ENCODE measurements around the gene IRF2BP2. TPM values are rescaled to one million over a fixed set of nuclear protein-coding genes. Genes with fewer than 3 reads are reported as not detected.

The IRF2BP2 gene
- total RNA-seq, 1 donor from 2014 or later = 83.3 TPM

DNA sequence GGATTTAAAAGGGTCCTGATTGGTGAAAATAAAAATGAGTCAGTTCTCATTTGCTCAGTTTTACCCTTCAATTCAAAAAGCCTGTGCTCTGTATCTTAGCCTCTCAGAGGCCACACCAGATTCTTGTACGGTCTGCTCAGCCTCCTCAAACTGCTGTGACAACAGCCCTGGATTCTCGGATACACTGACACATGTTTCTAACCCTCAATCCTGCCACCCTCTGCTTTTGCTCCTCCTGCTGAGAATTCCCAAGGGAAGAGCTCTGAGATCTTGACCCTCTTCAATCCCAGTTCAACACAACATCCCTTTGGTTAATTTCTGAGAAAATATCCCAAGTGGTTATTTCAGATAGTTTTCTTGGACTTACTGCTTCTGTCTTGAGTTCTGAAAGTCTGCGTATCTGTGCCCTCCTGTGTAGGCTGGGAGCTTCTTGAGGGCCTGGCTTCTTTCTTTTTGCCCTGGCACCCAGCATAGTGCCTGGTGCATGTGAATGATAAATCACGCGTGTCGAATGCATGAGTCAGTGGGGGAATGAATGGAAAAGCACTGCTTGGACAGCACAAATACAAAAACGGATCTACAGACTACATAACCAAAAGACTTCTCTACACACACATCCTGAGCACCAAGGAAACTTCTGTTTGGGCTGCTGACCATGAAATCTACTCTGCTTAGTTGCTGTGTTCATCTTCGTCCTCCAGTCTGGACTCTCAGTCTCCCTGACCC lies 24.5 kb downstream of the IRF2BP2 start:
- DNase-seq (ENCODE audit: low read depth in 2 of 2) = no peak

DNA sequence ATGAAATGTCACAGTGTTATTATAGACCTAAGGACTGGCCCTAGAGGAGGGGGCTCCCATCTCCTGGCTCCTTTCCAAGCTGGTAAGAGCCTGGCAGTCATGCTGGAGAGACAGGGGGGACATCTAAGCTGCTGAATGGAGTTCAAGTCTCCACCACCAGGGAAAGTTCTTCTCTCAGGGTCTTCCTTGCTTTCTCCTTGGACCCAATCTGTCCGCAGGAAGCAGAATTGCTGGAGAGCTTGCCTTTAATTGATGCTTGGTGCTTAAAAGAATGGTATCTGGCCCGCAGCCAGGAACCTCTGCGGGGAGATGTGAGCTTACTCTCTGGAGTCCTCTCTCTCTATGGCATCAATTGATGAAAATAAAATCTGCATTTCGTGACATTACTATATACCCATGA lies 25.1 kb downstream of the IRF2BP2 start:
- DNase-seq (ENCODE audit: low read depth in 2 of 2) = no peak

DNA sequence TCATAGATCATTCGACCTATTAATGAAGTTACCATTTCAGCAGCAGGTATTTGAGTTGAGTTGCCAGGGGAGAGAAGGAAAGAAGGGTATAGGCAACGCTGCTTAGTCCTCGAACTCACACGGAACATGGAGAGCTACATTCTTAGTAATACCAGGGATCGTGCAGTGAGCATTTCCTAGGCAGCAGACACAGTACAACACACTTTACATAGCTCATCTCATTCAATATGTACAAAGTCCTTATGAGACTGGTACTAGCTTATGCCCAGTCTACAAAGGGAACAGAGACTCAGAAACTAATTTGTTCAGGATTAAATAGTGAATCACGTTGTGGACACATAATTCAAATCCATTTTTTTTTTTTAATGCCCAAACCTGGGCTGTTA lies 25.6 kb downstream of the IRF2BP2 start:
- no peak for DNase-seq (ENCODE audit: low read depth in 2 of 2)

DNA sequence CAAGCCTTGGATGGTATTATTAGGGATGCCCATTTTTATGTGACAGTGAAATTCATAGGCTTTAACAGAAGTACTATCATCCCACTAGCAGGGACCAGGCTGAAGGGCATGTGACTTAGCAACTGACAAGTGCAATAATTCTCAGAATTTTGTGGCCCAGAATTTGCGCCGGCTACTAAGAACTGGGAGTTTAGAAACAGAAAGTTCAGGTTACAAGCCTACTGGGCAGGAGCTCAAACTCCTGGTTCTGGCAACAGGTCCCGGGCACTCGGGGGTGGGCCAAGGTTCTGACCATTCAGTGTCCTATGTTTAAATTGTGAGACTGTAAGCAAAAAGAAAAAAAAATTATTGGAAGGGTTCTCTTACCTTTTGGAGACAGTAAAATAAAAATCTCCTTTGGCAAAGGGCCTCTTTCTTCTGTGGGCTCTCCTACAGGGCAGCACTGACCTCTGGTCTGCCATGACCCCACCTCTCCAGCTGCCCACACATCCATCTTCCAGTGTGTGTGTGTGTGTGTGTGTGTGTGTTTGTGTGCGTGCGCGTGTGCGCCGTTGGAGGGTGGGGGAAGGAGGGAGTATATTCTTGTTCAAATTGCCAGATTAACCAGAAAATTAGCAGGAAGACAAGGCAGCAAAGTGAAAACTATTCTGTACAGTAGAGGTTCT lies 26.1 kb downstream of the IRF2BP2 start:
- DNase-seq (ENCODE audit: low read depth in 2 of 2) = no peak

DNA sequence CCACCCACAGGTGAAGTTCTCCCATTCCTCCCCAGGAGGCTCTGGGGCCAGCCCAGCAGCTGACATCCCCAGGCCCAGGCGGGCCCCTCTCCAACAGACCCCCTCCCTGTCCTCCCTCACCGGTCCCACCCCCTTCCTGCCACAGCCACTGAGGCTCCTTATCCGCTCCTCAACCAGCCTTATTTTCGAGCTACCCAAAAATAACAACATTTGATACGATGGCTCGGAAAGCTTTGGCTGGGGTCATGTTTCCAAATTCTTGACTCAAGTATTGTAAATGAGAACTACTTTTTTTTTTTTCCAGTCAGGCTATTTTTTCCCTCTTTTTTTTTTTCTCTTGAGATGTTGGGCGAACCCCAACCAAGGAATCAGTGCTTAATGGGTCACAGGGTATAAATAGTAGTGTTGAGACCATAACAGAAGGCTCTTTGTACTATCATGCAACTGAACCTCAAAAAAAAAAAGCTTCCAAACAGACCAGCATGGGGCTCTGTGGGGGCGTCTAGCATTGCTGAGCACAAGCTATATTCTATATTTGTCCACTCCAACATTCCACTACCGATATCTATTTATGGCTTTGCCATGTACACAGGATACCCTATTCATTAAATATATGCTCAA lies 27.2 kb downstream of the IRF2BP2 start:
- DNase-seq (ENCODE audit: low read depth in 2 of 2) = no peak

DNA sequence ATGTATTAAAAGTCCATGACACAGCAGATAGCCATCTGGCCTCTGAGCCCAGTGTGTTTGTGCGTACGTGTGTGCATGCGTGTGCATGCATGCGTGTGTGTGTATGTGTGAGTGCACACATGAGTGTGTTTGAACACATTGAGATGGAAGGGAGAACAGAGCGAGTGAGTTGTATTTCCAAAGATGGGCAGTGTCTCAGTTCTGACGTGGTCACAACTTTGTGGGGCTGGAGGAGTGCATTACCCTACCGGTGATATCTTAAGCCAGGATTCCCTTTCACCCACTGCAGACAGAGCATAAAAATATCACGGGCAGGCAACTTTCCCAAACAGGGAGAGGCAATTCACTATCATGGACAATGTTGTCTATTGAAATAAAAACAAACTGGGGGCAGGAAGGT lies 27.8 kb downstream of the IRF2BP2 start:
- DNase-seq (ENCODE audit: low read depth in 2 of 2) = no peak

DNA sequence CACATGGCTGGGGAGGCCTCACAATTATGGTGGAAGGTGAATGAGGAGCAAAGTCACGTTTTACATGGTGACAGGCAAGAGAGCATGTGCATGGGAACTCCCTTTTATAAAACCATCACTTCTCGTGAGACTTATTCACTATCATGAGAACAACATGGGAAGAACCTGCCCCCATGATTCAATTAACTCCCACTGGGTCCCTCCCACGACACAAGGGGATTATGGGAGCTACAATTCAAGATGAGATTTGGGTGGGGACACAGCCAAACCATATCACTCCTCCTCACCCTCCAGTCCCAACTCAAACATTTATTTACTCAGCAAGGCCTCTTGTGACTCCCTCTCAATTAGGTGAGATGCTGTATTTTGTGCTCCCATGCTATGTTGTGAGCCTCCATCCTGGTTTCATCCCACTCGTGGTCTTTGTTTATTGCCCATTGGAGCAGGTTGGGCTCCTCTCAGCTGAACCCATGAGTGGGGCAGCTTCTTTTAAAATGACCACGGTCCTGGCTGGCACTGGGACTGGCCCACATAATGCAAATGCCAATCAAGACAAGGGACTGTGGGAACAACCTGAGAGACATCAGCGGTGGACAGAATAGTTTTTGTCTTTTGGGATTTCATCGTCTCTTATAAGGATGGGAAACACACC lies 28.8 kb downstream of the IRF2BP2 start:
- DNase-seq (ENCODE audit: low read depth in 2 of 2) = no peak

DNA sequence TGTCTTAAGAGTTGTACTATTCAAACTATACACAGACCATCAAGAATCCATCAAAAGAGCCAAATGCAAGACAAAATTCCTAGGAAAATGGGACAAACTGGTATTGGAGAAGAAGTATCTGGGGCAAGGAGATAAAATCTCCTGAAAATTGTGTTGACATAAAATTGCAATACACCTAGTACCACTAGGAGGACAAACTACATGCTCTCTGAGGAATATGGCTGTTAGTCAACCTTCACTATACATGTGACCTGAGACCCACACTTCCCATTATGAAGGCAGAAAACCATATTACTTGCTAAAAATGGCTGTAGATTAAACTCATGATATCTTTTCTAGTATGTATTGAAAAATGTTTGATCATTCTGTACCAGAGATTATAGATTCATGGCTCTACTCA lies 30.0 kb downstream of the IRF2BP2 start:
- DNase-seq (ENCODE audit: low read depth in 2 of 2) = peak in 1 of 2 donors; percentile 10

DNA sequence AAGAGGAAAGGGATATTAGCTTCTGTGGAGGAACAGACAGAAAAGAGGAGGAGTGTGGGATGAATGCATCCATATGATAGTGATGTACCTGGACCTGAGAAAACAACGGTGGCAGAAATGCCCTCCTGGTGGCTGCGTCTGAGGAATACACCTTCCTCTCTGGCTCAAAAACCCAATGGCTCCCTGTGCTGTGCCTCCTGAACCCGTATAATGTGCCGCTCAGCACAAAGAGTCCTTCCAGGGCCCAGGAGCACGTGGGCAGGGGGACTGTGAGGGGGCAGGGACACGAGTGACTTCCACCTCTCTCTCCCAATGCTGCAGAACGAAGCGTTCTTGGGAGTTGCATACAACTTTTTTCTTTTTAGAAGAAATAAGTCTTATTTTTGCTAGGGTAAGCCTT lies 31.2 kb downstream of the IRF2BP2 start:
- no peak for DNase-seq (ENCODE audit: low read depth in 2 of 2)

DNA sequence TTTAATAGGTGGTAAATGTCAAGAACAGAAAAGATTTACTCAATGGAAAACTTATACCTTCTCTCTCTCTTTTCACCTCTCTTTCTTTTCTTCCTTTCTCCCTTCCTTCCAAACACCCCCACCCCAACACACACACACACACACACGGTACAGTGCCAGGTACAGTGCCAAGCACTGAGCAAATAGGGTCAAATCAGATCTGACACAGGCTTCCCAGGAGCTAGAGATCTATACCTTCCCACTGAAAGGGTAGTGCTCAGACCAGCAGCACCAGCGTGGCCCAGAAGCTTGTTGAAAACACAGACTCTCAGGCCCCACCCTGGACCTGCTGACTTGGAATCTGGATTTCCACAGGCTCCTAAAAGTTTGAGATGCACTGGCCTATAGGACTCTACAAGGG lies 31.9 kb downstream of the IRF2BP2 start:
- DNase-seq (ENCODE audit: low read depth in 2 of 2) = no peak

DNA sequence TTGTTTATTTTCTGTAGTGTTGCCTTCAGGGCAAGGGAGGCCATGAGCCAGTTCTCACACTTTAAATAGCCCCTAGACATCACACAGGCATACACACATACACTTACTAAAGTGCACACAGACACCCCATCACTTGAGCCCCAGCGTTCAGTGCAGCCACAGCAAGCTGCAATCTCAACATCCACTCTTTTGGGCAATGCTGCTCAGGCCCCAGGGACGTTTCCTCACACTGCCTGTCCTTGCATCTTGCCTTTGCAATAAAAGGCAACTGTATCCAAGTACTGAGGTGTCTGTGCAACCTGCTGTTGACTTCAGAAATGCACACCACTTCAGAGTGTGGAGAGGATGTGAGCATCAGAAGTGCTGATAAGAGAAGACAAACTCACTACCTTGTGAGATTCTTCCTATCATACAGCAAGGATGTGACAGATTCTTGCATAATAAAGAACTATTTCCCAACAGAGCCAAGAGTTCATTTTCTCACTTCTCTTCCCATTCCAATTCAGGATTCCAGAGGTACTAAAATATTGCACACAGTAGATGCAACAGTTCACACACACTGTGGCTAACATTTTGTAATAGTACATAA lies 36.2 kb downstream of the IRF2BP2 start:
- DNase-seq (ENCODE audit: low read depth in 2 of 2) = no peak

DNA sequence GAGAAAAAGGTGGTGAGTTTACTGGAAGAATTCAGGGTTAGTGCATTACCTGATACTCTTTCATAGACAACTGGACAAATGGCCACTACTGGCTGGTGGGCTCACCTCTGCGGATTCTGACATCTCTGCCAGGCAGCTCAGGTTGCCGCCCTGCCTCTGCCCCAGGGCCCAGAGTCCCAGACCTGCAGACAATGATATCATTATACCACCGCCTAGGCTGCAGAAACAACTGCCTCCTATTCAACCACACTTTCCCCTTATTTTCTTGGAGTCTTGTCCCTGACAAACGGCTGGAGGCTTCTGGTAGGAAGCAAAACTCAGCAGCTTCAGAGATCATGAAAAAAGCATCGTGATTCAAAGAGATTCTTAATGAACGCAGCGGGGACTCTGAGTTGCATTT lies 37.0 kb downstream of the IRF2BP2 start:
- no peak for DNase-seq (ENCODE audit: low read depth in 2 of 2)

DNA sequence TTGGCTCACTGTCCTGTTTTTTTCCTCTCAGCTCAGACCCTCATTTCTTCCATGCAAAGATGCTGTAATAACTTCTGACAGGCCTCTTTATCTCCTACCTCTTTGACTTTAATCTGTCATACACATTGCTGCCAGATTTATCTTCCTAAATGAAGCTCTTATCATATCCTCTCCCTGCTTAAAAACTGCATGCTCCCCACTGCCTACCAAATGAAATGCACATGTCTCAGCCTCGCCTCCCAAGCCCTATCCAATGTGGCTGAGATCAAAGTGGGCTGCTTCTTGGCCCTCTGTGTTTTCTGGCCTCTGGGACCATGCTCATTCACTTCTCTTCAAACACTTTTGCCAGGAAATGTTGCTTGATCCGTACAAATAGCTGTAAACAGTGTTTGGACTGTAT lies 38.3 kb downstream of the IRF2BP2 start:
- DNase-seq (ENCODE audit: low read depth in 2 of 2) = no peak

DNA sequence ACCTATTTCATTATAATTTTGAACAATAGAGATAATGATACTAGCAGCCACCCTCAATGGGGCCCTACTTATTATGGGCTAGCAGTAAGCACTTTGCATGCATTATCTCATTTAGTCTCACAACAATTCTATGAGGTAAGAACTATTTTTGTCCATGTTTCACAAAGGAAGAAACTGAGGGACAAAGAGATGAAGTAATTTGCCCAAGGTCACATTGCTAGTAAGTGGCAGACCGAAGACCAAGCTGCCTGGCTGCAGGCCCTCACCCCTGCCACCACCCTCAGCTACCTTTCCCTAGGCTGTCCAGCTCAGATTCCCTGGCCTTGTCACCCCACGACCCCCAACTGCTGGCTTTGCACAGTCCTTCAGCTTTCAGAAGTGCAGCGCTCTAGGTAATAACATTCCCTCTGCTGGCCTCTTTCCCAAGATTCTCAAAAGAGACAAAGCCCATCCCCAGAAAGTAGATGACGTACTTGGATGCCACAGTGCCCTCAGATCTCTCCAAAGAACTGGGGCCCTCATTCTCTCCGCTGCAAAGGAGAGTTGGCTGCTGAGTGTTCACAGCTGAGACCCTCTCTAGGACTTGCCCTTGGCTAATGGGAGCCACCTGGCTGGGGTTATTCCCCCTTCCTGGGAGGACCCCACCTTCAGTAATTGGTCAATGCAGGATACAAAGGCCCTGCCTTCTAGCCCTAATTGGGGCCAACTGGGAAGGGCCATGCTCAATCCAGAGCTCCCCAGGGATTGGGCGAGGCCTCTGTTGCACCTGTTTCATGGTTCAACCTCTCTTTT lies 39.5 kb downstream of the IRF2BP2 start:
- DNase-seq (ENCODE audit: low read depth in 2 of 2) = no peak

DNA sequence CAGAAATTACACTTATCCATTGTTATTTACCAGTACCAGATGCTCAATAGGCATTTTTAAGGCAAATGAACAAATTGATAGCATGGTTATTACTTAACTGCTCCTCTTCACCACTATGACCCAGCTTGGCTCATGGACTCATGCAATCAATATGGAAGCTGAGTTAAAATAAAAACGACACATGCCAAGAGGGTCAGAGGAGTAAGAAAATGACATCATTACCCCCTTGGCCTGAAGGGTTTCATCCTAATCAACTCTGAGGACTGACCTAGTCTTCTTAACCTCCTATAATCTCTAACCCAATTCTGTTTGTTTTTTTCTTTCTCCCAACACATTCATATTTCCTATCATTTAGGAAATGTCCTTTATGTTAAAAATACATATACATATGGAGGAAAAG lies 41.6 kb downstream of the IRF2BP2 start:
- DNase-seq (ENCODE audit: low read depth in 2 of 2) = no peak

DNA sequence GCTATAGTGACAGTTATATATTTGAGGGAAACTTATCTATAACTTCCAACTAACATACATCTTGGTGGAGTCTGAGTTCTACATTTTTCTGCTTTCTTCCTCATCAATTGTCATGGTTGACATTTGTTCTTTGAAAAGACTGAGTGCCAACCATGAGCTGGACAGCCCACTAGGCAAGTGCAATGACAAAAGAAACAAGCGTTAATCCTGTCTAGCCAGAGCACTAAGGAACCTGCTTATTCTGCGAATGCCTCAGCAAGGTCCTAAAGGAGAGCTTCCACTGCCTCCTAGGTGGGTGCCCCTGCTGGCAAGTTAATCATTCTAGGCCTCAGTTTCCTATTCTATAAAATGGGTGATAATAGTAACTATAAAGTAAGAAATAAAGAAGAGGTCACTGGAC lies 44.8 kb downstream of the IRF2BP2 start:
- no peak for DNase-seq (ENCODE audit: low read depth in 2 of 2)

DNA sequence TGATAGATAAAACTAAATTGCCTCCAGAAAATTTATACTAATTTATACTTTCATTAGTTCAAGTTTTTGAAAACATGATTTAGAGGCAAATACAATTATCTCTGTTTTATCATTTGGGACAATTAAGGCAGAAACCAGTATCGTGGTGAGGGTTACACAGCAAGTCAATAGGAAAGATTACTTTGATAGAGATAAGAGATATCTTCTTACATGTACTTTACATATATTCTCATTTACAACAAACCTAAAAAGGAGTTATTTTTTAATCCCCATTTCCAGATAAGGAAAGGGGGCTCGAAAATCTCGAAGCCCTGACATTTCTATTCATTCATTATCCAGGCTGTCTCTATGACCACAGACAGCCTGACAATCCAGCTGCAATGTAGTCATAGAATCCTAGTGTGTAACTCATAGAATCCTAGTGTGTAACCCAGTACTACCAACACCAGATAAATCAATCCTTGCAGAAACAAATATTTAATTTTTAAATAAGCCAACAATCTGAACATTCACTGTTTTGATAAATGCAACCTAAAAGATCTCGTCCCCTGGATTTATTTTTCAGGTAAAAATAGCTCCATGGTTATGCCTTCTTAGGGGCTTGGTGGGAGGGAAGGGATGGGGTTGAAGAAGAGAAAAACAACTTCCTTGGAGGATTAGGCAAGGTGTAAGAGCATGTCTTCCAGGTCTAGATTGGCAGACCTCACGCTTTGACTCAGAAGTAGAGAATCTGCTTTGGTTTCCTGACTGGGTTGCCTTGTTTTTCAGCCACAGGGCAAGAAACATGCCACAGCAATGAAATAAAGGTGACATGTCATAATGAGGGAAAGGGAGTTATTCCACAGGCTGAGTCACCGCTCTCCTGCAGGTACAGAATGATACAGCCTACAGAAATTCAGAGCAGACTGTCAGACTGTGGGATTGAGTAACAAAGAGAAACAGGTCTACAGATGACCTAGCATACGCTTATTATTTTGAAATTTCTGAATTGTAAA lies 45.6 kb downstream of the IRF2BP2 start:
- peak in 1 of 2 donors; percentile 71 for DNase-seq (ENCODE audit: low read depth in 2 of 2)

DNA sequence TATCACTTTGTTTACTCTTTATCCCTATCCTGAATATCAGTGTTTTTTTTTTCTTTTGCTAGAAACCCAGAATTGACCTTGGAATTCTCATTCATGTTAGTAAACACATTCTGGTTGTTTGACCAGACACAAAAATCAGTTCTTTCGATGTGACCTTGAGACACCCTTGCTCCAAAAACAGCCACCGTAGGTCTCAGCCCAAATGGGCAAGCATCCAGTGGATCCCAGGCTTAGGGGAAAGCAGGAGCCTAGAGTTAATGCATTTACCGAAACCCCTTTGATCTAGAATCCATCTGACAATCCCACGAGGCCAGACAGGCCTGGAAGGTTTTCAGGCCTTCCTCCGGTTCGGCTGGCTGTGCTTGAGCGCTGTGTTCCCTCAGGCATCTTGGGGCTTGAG lies 47.6 kb downstream of the IRF2BP2 start:
- DNase-seq (ENCODE audit: low read depth in 2 of 2) = no peak

DNA sequence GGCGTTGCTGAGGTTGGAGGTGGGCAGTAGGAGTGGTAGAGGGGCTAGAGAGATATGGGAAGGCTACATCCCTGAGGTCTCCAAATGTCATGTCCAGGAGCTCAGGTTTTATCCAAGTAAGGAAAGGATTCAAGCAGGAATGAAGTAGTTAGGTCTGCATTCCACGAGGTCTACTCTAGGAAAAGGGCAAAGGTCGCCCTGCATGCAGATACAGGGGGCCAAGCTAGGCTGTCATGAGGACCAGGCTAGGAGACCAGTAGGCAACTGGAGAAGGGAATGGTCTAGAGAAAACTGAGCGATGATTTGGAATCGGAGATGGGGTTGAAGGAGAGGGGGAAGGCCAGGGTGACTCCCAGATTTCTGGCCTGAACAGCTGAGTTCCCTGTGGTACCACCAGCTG lies 48.7 kb downstream of the IRF2BP2 start:
- no peak for DNase-seq (ENCODE audit: low read depth in 2 of 2)
